H1 (cell line): ENCODE results near the gene NTN5. TPM values are rescaled to one million over a fixed set of nuclear protein-coding genes. Genes with fewer than 3 reads are reported as not detected.

Source experiments
- EZH2 ChIP-seq: fragments of 200-600 bp; sonication (generic); IDR thresholded peaks from 2 replicates; pipeline ENCODE4 v1.7.1; 2012; ENCODE audit warnings: low read depth, mild to moderate bottlenecking, moderate library complexity, low read length, inconsistent platforms; ENCODE audit not compliant: severe bottlenecking
- NANOG ChIP-seq: IDR thresholded peaks from 2 replicates; pipeline ENCODE4 v1.6.1; 2011; ENCODE audit warnings: low read length, low read depth, mild to moderate bottlenecking, inconsistent platforms; ENCODE audit not compliant: insufficient read depth, poor library complexity, severe bottlenecking
- SAP30 ChIP-seq: fragments of 300-600 bp; sonication (generic); IDR thresholded peaks from 2 replicates; pipeline ENCODE4 v1.7.1; 2012; ENCODE audit warnings: low read length, moderate library complexity, mild to moderate bottlenecking, inconsistent platforms; ENCODE audit not compliant: insufficient read depth, insufficient replicate concordance
- polyA plus RNA-seq, 7 experiments: library from polyadenylated mRNA; depleted of rRNA in 3 of 7; stranded (reverse) in 5 of 7; unstranded in 2 of 7; fragments of >200 nt in 5 of 7; fragments of 200-250 nt in 2 of 7; gene quantifications; 1 replicate in 5 of 7; 2 replicates in 1 of 7; 4 replicates in 1 of 7; pipeline versions ENCODE4 v1.2.1 to v1.2.3, GENCODE V29; 2011 to 2013; ENCODE audit warnings: missing spikeins in 2 of 7, mixed read lengths in 2 of 7
- total RNA-seq: library from RNA; stranded (reverse); fragmentation: NEBNext Ultra II Directional; extraction: Animal tissue kit (Norgen Biotek cat#: 25700); gene quantifications from 2 replicates; pipeline ENCODE4 v1.2.1, GENCODE V29; 2021

NTN5 gene
- total and polyA plus RNA-seq, 2 of the 8 experiments (the other 6 are each of a cell fraction or from before 2014, with no cell fraction given): 0.47 to 0.85 TPM

- no peak for TF ChIP-seq SAP30
- no peak for TF ChIP-seq NANOG
- TF ChIP-seq EZH2: no peak
Measured at GRCh38 chr19:48715681-48716171, 42.9 kb upstream of the NTN5 start (continued).
